ENCODE results near the gene EMC1. TPM values are rescaled to one million over a fixed set of nuclear protein-coding genes. Genes with fewer than 3 reads are reported as not detected.
"Not testable (repeated sequence)": the region's sequence is repeated elsewhere in the genome, so short reads cannot be mapped to it uniquely, and the experiment has no call there.

The EMC1 gene
- total RNA-seq, 2 experiments from 2014 or later: 40.2 to 43.2 TPM

DNA sequence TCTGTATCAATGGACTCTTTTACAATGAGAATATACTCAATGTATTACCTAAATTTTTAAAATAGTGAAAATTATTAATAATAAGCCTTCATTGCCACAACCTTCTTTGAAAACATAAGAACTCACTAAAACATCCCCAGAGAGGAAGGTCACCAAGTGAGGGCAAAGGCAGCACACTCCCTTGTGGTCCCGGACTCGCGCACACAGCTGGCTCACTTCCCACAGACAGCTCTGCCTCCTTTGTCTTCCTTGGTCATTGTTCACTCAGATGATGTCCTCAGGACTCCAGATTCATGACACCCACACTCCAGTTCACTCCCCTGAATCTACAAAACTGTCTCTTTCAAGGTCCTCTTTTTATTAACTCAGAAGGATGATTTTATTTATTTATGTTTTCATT, 22.1 kb downstream of the EMC1 start:
- H3K27me3 Mint-ChIP-seq (ENCODE audit: low read depth): no peaks in the 10 kb centered on the region
- H3K27ac Mint-ChIP-seq: no peak overlapping the region
- no peak for DNase-seq
- CTCF ChIA-PET: no interaction called here
- peaks cover 45% of the 10 kb centered on the region for H3K36me3 Mint-ChIP-seq (ENCODE audit: low read depth)
- no peak overlapping the region for H3K4me3 Mint-ChIP-seq
- H3K4me1 Mint-ChIP-seq (ENCODE audit: low read depth): no peaks in the 10 kb centered on the region
- H3K9me3 Mint-ChIP-seq: no peaks in the 10 kb centered on the region
- intact Hi-C loops (cut with micrococcal nuclease): no loop called here

DNA sequence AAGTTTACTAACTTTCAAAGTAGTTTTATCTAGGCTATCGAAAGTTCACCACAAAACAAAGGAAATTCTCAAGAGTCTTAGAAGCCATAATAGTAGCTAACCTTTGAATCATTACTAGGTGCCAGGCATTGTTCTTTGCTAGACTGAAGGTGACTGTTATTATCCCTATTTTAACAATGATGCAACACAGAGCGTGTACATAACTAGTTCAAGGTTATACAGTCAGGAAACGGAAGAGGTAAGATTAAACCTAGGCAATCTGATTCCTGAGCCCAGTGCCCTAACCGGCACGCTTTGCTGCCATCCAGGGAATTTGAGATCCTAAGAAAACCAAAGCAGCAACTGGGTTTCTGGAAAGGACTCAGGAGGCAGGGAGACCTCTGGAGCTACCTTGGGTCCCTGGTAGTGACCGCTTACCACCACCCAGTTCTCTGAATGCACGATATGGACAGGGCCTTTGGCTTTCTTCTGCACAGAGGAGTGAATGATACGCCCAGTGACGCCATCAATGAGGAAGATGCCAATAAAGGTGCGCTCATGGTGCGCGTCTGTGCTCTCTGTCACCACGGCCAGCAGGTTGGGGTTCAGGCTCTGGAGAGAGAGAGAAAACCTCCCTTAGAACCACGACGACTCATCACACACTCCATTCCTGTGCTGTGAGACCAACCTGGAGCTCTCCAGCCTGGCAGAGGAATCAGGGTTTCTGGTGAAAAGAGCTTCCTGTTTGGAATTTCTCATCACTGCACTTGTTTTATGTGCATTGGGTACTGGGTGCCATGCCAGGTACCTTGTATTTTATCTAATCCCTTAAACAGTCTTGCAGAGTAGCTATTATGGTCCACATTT, 28.1 kb downstream of the EMC1 start:
- DNase-seq: no peak
- peaks cover 59% of the 10 kb centered on the region for H3K36me3 Mint-ChIP-seq (ENCODE audit: low read depth)
- intact Hi-C loops (cut with micrococcal nuclease): no loop called here
- H3K27me3 Mint-ChIP-seq (ENCODE audit: low read depth): no peaks in the 10 kb centered on the region
- no peak overlapping the region for H3K27ac Mint-ChIP-seq
- peaks cover 17% of the 10 kb centered on the region for H3K4me1 Mint-ChIP-seq (ENCODE audit: low read depth)
- no peaks in the 10 kb centered on the region for H3K9me3 Mint-ChIP-seq
- CTCF ChIA-PET: interaction anchor here (0.8 kb wide), 1 partner anchor 32 kb away, joined by 3 read pairs; no protein-coding TSS in a partner anchor
- no peak overlapping the region for H3K4me3 Mint-ChIP-seq

DNA sequence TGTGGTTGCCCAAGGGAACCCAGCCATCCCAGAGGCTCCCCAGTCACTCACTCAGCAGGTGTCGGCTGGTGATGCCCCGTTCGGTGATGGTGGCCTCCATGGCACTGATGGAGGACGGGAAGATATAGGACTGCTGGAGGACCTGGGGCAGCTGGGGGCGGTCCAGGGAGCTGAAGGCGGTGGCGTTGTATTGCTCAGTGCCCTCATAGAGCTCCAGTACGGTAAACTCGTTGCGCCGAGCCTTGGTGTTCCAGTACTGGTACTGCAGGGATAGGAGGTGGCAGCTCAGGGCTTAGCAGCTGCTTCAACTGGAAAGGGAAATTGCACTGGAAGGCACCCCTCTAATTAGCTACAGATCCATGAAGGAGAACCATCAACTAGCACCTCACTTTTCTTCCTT, 28.8 kb downstream of the EMC1 start:
- Mint-ChIP-seq H3K4me1 (ENCODE audit: low read depth) (peaks cover 17% of the 10 kb centered on the region), H3K27me3 (ENCODE audit: low read depth) (no peaks in the 10 kb centered on the region), H3K9me3 (no peaks in the 10 kb centered on the region), H3K36me3 (ENCODE audit: low read depth) (peaks cover 59% of the 10 kb centered on the region), H3K4me3 (no peak overlapping the region), H3K27ac (no peak overlapping the region)
- CTCF ChIA-PET: interaction anchor here (0.8 kb wide), 1 partner anchor 33 kb away, joined by 3 read pairs; no protein-coding TSS in a partner anchor
- intact Hi-C loops (cut with micrococcal nuclease): no loop called here
- no peak for DNase-seq

DNA sequence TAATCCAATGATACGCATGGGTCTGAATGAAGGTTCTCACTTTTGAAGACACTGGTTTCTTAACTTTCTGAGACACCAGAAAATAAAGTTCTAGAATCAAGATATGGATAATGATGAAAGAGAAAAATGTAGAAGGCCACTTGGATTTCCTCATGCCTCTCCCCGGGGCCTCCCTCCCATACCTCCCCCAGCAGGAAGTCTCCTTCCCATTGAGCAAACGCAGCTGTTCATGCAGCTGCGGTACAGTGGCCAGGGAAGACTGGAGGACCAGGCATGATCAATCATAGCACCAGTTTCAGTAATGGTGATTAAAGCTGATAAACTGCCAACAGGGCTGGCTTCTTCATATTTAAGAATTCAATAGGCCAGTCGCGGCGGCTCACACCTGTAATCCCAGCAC, 30.3 kb downstream of the EMC1 start:
- Mint-ChIP-seq H3K36me3 (ENCODE audit: low read depth) (peaks cover 57% of the 10 kb centered on the region), H3K4me1 (ENCODE audit: low read depth) (peaks cover 17% of the 10 kb centered on the region), H3K4me3 (no peak overlapping the region), H3K9me3 (no peaks in the 10 kb centered on the region), H3K27me3 (ENCODE audit: low read depth) (no peaks in the 10 kb centered on the region), H3K27ac (peak overlapping the region; percentile 63)
- intact Hi-C loops (cut with micrococcal nuclease): no loop called here
- DNase-seq: no peak
- CTCF ChIA-PET: interaction anchor here (1.9 kb wide), 1 partner anchor 21 kb away, joined by 4 read pairs; no protein-coding TSS in a partner anchor

DNA sequence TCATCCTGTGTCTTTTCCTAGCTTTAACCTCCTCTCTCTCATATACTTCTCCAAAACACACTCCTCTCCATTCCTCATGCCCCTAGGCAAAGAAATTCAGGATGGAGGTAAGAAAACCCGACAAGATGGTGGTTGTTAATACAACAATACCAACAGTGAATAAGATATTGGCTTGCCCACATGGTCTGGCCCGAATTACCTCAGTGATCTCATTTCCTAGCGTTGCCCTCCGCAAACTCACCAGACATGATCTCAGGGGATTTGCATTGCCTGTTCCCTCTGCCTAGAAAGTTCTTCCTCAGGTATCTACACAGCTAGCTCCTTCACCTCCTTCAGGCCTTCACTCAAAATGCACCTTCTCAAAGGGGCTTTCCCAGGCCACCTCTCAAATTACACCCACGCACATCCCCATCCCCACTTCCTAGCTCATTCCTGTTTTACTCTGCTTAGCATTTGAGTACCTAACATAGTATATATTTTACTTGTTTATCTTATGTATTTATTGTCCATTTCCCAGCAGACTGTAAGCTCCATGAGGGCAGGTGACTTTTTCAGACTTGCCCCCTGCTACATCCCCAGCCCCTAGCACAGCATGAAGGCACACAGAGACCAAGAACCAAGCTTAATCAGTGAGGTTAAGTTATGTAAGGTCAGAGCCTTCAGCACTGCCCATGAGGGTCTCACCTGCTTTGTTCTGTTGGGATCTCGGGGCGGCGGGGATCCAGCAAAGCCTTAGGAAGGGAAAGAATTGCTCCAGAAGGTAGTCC, 31.1 kb downstream of the EMC1 start:
- Mint-ChIP-seq H3K4me1 (ENCODE audit: low read depth) (peaks cover 19% of the 10 kb centered on the region), H3K4me3 (no peak overlapping the region), H3K9me3 (no peaks in the 10 kb centered on the region), H3K27ac (peak overlapping the region; percentile 63), H3K27me3 (ENCODE audit: low read depth) (no peaks in the 10 kb centered on the region), H3K36me3 (ENCODE audit: low read depth) (peaks cover 55% of the 10 kb centered on the region)
- CTCF ChIA-PET: interaction anchor here (0.6 to 1.9 kb wide), 5 partner anchors 9 to 565 kb away, joined by 3 to 6 read pairs (median 4); partner anchors contain the start of gene UBR4
- DNase-seq: peak; percentile 24
- intact Hi-C loops (cut with micrococcal nuclease): no loop called here

DNA sequence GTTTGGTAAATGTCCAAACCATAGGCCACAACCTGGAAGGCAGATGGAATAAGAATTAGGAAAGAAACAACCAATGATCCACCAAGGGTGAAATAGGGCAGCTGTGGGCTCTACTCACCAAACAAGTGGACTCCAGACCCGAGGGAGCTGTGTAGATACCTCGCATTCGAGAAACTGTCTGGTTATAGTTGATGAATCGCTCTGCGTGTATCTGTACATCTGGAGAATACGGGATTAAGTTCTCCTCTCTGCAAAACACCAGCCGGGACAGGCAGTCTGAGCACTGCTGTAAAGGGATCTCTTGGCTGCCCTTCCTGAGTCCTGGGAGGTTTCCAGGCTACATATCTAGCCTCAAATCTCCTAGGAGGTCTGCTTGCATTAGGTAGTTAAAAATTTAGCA, 31.9 kb downstream of the EMC1 start:
- CTCF ChIA-PET: interaction anchor here (0.6 to 1.9 kb wide), 5 partner anchors 8 to 564 kb away, joined by 3 to 6 read pairs (median 4); partner anchors contain the start of gene UBR4
- Mint-ChIP-seq H3K36me3 (ENCODE audit: low read depth) (peaks cover 51% of the 10 kb centered on the region), H3K27me3 (ENCODE audit: low read depth) (no peaks in the 10 kb centered on the region), H3K9me3 (no peaks in the 10 kb centered on the region), H3K27ac (peak overlapping the region; percentile 63), H3K4me1 (ENCODE audit: low read depth) (peaks cover 22% of the 10 kb centered on the region), H3K4me3 (no peak overlapping the region)
- DNase-seq: no peak
- intact Hi-C loops (cut with micrococcal nuclease): no loop called here

DNA sequence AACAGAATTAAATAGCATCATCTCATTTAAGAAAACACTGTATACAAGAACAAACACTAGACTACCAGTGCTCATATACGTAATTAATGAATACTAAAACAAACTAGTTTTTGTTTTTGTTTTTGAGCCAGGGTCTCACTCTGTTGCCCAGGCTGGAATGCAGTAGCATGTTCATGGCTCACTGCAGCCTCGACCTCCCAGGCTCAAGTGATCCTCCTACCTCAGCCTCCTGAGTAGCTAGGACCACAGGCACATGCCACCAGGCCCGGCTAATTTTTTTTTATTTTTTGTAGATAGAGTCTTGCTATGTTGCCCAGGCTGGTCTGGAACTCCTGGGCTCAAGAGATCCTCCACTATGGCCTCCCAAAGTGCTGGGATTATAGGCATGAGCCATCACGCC, 34.7 kb downstream of the EMC1 start:
- intact Hi-C loops (cut with micrococcal nuclease); CTCF ChIA-PET; H3K9me3 Mint-ChIP-seq; H3K4me3 Mint-ChIP-seq; DNase-seq; H3K27me3 Mint-ChIP-seq (ENCODE audit: low read depth): not testable (repeated sequence)
- peaks cover 42% of the 10 kb centered on the region for H3K36me3 Mint-ChIP-seq (ENCODE audit: low read depth)
- peak overlapping the region; percentile 9 for H3K27ac Mint-ChIP-seq
- H3K4me1 Mint-ChIP-seq (ENCODE audit: low read depth): peaks cover 47% of the 10 kb centered on the region

DNA sequence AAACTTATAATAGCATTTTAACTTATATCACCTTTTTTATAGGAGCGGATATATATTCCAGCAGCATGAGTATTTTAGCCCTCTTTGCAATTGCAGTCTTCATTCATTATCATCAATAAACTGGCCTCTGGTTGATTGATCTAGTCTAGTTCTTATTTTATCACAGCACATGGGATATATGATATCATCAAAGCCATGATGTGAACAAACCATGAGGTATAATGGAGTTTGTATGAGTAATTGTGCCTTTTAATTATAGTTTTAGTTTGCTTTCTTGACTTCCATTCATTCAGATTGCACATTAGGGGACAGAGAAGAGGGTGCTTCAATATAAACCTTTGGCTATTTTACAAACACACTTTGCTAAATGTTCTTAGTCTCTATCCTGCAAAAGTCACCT, 37.7 kb downstream of the EMC1 start:
- Mint-ChIP-seq H3K4me3 (no peak overlapping the region), H3K27me3 (ENCODE audit: low read depth) (no peaks in the 10 kb centered on the region), H3K27ac (peak overlapping the region; percentile 29), H3K4me1 (ENCODE audit: low read depth) (peaks cover 42% of the 10 kb centered on the region), H3K9me3 (no peaks in the 10 kb centered on the region), H3K36me3 (ENCODE audit: low read depth) (peaks cover 28% of the 10 kb centered on the region)
- intact Hi-C loops (cut with micrococcal nuclease): no loop called here
- DNase-seq: no peak
- CTCF ChIA-PET: no interaction called here

DNA sequence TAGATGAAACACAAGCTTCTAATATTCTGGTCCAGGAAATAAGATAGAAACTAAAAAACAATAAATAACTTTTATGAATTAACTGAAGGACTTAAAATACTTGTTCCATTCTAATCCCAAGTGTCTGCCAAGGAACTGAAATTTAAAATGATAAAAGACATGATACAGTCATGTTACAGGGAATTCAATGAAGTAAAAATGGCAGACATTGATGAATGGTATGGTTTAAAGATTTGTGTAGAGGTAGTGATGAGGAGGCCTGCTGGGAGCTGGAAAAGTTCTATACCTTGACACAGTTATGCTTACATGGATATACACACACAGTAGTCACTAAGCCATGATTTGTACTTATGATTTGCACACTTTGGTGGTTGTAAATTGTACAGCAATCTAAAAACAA, 39.2 kb downstream of the EMC1 start:
- CTCF ChIA-PET: interaction anchor here (0.7 to 2.2 kb wide), 3 partner anchors 8 to 442 kb away, joined by 3 to 6 read pairs (median 3); no protein-coding TSS in a partner anchor
- peak overlapping the region; percentile 21 for H3K27ac Mint-ChIP-seq
- DNase-seq: no peak
- H3K4me1 Mint-ChIP-seq (ENCODE audit: low read depth): peaks cover 53% of the 10 kb centered on the region
- no peaks in the 10 kb centered on the region for H3K9me3 Mint-ChIP-seq
- peak overlapping the region; percentile 20 for H3K4me3 Mint-ChIP-seq
- H3K36me3 Mint-ChIP-seq (ENCODE audit: low read depth): peaks cover 24% of the 10 kb centered on the region
- no peaks in the 10 kb centered on the region for H3K27me3 Mint-ChIP-seq (ENCODE audit: low read depth)
- intact Hi-C loops (cut with micrococcal nuclease): no loop called here

DNA sequence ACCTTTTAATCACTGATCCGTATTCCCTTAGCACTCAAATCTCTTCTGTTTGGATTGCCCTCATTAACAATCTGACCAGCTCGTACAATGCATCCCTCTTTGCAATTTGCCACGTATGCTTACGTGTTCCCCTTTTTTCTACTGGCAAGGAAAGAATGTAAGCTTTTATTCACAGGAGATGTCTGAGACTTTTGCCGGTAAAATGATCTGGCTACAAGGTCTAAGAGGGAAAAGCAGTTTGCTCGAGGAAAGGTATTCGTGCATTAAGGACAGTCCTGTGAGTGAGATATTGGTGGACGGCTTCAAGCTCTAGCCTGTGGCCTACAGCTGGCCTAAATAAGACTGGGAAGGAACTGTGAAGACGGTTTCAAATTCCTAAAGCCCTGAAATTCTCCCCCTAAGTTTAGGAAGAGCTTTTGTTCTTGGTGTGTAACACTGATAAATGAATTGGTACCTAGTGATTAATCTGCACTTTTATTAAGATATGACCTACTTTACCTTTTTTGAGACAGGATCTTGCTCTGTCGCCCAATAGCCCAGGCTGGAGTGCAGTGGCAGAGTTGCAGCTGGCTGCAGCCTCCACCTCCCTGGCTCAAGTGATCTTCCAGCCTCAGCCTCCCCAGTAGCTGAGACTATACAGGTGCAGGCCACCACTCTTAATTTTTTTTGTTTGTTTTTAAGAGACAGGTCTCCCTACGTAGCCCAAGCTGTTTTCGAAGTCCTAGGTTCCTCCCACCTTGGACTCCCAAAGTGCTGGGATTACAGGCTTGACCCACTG, 40.4 kb downstream of the EMC1 start:
- Mint-ChIP-seq H3K27ac (peak overlapping the region; percentile 95), H3K9me3 (no peaks in the 10 kb centered on the region), H3K4me3 (peak overlapping the region; percentile 90), H3K4me1 (ENCODE audit: low read depth) (peaks cover 64% of the 10 kb centered on the region), H3K27me3 (ENCODE audit: low read depth) (no peaks in the 10 kb centered on the region), H3K36me3 (ENCODE audit: low read depth) (peaks cover 26% of the 10 kb centered on the region)
- no peak for DNase-seq
- CTCF ChIA-PET: interaction anchor here (0.6 to 2.2 kb wide), 6 partner anchors 9 to 141 kb away, joined by 3 to 8 read pairs (median 4); no protein-coding TSS in a partner anchor
- intact Hi-C loops (cut with micrococcal nuclease): loop anchor here (1.0 kb wide), 3 partner anchors 40 to 385 kb away; partner anchors contain the start of genes EMC1 and MRTO4

DNA sequence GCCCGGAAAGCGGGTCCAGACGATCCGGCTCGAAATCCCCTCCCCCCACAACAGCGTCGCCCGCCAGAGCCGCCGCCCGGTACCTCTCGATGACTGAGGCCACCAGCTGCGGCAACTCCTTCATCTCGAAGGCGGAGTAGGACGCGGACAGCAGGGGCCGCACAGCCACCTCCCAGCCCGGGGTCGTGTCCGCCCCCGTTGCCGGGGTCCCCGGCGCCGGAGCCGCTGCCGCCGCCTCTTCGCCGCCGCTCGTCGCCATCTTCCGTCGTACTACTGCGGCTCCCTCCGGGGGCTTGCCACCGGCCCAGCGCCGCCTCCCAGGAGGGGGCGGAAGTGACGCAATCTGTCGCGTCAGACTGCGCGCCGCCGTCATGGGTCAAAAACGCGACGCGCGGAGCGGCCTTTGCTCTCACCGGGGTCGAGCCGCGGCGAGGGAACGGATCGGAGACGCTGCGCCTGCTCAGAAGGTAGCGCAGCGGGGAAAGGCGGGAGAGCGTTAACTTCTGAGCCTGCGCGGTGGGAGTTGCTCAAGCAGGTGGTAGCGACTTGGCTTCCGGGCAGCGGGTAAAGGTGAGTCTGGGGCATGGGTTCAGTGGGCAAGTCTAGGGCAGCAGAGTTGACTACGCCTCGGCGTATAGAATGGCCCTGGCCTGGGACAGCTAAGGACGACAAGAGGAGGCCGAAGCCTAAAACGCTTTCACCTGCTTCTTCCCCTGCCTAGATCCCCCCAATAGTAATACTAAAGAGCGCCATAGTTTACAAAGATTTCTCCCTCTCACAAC, 41.1 kb downstream of the EMC1 start, which contains the start of gene UBR4:
UBR4 (minus strand) TSS at position 277 of the 782 bp plus-strand sequence; CDS start at position 259, 18 bp downstream.
- DNase-seq: peak; percentile 97
- H3K27me3 Mint-ChIP-seq (ENCODE audit: low read depth): no peaks in the 10 kb centered on the region
- H3K4me3 Mint-ChIP-seq: peak within 1 kb of the TSS; percentile 90
- CTCF ChIA-PET: interaction anchor here (1.0 to 2.2 kb wide), 3 partner anchors 10 to 30 kb away, joined by 3 to 8 read pairs (median 6); no protein-coding TSS in a partner anchor
- no peaks in the 10 kb centered on the region for H3K9me3 Mint-ChIP-seq
- intact Hi-C loops (cut with micrococcal nuclease): loop anchor here (1.0 kb wide), 4 partner anchors 41 to 386 kb away; partner anchors contain the start of genes EMC1 and MRTO4
- H3K4me1 Mint-ChIP-seq (ENCODE audit: low read depth): peaks cover 69% of the 10 kb centered on the region
- peaks cover 25% of the 10 kb centered on the region for H3K36me3 Mint-ChIP-seq (ENCODE audit: low read depth)
- peak within 1 kb of the TSS; percentile 95 for H3K27ac Mint-ChIP-seq
